GM21367 (cell line): Measurements from ENCODE around the gene ALK.

Source experiments
- ATAC-seq: cut with Tn5 transposase; IDR thresholded peaks from one replicate; pipeline ENCODE4 v1.9.1; 2021; ENCODE audit not compliant: unreplicated experiment

Gene ALK

DNA sequence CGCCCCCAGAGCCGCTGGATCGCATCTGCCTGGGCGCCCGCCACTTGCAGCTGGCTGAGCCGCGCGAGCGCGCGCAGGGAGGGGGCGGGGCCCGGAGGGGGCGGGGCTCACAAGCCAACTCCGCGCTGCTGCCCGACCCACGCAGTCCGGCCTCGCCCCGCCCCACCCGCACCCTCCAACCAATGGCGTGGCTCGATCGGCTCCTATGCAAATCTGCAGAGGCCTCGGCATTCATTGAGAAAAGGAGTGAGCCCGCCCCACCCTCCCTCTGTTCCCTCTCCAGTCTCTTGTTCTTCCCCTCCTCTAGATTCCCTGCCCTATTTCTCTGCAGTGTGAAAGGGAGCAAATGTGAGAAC is at the start of gene ALK:
ALK (minus strand) TSS at position 27 of the 356 bp plus-strand sequence. CDS start 927 bp downstream, outside the sequence.
- no peak for ATAC-seq

DNA sequence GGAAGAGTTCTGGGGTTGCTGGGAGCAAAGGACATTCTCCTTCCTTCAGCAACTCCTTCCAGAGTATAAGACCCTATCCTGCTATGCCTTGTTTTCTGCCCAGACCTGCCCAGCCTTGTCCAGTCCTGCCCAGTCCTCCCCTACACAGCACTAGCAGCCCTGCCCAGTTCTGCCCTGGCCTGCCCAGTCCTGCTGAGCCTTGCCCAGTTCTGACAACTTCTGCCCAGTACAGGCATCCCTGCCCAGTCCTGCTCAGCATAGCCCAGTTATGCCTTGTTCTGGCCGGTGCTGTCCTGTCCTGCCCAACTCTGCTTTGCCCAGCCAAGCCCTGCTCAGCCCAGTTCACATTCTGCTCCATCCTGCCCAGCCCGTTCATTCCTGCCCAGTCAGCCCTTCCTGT is 44.9 kb upstream of the ALK start:
- ATAC-seq = no peak

DNA sequence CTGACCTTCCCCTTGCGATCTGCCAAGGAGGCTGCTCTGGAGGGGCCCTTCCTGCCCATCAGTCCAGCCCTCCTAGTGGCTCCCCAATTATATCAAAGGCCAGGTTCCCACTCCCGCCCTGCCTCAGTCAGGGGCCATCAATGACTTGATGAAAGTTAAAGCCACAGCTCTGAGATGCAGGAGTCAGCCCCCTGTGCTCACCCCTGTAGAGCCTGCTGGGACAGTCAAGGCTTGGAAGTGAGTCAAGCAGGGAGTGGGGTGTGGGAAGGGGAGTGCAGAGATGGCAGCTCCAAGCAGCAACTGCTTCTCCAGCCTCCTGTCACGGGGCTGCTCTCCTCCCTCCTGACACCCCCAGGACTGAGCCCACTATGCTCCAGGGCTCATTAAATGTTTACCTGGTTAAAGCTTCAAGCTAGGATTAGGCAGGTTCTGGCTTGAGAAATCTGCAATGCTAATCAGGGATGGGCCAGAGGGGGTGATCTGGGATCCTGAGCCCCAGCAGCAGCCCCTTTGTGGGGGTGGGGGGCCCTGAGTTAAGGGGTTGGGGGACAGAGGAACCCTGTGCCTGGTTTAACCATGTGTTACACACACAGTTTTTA is 42.7 kb upstream of the ALK start:
- ATAC-seq = no peak

DNA sequence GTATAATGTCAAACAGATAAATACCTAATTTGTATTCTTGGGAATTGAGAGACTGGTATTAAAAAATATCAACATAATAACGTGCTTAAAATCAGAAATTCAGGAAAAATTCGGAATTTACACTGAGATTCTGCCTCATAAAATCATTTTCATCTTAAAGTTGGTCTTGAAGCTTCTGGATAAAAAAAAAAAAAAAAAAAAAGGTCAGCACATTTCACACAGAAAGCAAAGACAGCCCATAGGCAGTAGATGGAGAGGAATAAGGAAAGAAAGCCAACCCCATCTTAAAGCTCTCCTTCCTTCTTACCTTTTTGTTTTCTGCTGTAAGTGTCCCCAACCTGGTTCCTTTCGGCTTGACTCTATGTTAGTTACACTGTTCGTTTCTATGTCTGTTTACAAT is 41.5 kb upstream of the ALK start:
- no peak for ATAC-seq

DNA sequence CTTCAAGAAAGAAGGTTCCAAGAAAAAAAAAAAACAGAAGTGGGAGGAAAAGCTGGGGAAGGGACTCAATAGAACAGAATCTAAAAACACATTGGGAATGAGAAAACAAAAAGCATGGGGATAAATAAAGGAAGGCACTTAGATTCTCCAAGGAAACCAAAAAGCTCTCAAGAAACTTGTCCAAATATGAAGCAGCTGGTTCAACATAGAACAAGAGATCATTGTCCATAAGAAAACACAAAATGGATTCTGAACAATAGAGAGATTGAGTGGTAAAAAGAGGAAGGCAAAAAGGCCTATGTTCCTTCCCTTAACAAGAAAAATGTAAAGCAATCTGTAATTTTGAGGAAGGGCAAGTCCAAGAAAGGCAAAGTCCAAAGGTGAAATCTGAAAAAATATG is 32.9 kb upstream of the ALK start:
- no peak for ATAC-seq

DNA sequence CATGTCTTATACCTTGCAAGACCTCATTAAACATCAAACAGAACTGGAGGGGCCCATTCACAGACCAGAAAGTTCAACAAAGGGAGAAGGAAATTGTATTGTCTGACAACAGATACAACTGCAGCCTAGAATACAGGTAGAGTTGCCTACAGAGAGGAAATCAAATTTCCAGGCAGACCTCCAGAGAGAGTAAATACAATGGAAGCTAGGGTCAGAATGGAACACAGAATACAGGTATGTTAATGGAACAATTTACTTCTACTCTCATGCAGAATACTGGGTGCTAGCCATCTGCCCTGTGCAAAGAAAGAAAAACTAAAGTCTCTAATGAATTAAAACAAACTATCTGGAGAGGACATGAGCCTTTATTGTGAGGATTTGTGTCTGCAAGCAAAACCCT is 31.6 kb upstream of the ALK start:
- ATAC-seq = no peak

DNA sequence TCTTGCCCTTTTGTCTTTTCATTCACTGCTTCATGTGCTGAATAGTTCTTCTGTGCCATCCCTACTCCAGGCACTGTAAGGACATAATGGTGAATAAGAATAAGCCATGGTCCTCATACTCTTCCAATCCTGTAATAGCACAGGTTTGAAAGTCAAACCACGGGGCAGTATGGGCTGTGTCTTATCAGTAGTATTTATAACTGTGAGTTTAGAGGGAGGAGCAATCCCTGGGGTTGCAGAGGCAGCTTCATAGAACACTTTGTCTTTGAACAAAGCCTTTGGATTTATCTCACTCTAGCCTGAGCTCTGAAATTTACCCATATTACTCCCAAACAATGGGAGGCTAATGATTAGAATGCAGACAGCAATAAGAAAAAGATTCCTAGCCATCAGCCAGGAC is 30.2 kb upstream of the ALK start:
- ATAC-seq = no peak

DNA sequence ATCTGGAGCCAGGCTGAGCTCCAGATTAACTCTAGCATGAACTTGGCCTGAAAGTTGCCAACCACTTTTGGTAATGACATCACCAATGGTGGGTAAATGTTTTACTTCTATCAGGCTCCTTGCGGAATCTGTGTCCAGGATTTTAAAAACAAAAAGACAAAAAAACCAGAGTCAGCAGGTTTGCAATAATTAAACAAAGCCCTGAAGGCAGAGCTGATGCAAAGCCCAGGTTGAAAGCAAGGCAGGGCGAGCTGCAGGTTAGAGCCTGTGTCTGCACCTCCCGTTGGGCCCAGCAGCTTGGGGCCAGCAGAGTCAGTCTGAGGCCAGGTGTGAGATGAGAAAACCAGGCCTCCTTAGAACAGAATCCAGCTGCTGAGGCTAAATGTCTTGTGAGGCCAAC is 29.1 kb upstream of the ALK start:
- no peak for ATAC-seq

DNA sequence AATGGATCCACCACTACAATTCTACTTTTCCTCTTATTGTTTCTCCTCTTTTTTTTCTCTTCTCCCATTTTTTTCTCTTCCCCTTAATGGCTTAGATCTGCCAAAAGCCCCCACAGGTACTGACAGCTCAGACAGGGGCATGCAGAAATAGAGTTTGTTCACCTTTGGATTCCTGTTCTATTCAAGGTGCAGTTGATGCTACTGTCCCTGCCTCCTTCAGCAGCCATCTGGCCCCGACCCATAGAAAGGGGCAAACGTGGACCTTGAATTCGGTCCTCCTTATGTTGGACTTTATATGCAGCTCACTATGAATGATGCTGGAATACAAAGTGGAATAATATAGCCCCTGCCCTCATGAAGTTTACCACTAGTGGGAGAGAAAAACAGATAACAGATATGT is 27.7 kb upstream of the ALK start:
- no peak for ATAC-seq

DNA sequence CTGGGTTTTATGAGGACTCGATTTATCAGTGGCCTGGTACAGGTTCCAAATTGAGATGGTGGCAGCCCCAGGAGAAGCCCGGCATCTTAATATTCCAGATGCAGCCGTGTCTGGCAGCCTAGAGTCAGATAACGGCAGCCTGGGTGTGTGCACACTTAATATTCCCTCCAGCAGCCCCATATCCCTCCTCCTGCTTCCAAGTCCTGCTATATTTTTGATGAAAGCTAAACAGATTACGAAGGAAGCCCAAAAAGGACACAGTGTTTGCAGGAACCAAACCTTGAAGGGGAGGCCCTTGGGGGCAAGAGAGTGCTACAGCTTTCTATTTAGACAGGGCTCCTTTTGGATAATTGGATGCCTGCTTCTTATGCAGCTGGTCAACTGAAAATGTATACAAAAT is 25.1 kb upstream of the ALK start:
- no peak for ATAC-seq

DNA sequence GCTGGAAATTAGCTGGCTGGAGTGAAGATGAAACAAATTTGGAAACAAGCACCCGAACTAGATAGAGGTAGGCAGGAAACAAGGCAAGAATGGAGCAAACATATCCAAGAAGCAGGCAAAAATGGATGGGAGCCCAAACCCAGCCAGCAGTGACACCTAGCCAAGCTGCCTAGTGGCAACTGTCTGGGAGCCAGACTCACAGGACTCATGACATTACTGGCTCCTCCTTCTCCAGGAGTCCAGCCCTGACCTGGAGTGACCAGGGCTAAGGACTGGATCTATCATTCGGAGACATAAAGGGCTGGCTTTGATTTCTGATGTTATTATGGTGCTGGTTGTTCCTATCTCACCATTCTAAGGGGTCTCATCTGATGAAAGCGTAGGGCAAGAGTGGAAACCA is 21.3 kb upstream of the ALK start:
- ATAC-seq = no peak

DNA sequence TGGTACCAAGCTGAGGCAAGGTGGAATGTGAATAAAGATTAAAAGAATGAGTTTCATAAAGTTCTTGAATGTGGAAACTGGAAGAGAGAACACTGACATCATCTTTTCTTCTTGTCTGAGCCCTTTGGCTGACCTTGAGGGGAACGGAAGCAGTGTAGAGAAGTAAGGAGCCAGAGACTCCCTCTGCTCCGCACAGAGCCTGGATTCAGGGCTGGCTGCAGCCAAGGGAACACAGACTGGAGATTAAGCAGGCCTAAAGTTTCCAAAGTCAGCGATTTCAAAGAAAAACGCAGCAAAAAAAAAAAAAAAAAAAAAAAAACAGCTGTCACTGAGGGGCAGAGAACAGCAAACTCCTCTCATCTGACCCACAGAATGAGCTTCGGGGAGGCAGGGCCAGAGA is 19.3 kb upstream of the ALK start:
- ATAC-seq = no peak

DNA sequence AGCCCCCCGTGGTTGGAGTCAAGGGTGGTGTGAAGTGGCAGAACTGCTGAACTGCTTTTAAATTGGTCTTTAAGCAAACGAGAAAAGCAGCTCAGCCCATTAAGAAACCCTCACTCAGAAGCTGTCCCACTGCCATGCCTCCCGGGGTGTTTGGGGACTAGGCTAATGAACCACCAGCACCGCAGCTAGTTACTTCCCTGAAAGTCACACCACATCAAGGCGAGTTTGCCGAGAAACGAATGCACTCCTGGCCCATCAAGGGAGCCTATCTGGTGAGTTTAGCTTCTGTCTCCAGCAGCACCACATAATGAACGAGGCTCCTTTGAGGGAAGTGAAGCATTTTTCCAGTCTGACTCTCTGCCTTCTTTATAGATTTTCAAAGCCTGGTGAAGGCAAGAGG is 14.6 kb upstream of the ALK start:
- ATAC-seq = no peak

DNA sequence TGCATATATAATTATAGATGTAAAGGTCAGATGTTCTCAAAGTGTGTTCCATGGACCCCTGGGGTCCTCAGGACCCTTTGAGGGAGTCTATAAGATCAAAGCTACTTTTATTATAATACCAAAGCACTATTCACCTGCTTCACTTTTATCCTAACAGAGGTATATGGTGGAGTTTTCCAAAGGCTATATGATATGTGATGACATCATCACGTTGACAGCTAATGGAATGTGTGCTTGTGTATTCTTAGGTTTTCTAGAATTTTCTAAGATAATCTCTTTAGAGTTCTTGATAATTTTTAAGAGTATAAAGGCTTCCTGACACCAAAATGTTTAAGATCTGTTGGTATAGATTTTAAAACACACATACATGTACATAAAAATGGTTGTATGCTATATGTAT is 10.4 kb upstream of the ALK start:
- no peak for ATAC-seq

DNA sequence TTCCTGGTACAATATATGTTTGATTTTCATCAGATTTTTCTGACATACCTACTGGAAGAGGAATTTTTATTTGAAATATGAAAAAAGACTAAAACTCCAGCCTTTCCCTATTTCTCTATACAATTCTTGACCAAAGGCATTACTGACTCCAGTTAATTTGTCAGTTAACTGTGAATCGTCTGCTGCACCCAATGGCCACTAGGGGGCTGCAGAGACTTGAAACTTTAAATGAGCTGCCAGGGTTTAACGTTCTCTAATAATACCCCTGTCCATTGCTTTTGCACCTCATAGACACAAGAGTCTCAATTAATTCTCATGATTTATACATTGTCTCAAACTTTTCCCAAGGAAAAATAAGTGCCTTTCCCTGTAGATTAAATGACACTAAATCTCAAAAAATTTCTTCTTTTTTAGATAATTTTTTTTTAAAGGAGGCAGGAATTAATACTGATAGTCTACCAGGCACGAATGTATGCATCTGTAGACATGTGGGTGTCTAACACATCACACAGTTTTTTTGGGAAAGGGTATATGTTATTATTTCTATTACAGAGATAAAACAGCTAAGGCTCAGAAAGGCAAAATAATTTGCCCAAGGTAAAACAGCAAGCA is 1.8 kb upstream of the ALK start:
- no peak for ATAC-seq

DNA sequence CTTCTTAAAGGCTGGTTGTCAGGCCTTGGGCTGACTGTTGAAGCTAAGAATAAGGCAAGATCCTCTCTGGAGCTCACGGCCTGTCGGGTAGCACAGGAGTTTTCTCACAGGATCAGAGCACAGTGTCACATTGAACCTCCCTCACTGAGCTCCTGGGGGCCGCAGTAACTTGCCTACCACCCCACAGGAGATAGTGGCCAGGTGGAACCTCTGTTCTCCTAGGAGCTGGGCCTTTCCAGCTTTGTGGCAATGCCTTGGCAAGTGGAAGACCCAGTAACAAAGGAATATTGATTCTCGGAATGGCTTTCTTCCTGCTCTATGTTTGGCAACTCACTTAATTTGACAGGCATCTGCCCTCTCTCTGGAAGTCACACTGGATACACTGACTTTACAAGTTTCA is 1.2 kb upstream of the ALK start:
- ATAC-seq = no peak

DNA sequence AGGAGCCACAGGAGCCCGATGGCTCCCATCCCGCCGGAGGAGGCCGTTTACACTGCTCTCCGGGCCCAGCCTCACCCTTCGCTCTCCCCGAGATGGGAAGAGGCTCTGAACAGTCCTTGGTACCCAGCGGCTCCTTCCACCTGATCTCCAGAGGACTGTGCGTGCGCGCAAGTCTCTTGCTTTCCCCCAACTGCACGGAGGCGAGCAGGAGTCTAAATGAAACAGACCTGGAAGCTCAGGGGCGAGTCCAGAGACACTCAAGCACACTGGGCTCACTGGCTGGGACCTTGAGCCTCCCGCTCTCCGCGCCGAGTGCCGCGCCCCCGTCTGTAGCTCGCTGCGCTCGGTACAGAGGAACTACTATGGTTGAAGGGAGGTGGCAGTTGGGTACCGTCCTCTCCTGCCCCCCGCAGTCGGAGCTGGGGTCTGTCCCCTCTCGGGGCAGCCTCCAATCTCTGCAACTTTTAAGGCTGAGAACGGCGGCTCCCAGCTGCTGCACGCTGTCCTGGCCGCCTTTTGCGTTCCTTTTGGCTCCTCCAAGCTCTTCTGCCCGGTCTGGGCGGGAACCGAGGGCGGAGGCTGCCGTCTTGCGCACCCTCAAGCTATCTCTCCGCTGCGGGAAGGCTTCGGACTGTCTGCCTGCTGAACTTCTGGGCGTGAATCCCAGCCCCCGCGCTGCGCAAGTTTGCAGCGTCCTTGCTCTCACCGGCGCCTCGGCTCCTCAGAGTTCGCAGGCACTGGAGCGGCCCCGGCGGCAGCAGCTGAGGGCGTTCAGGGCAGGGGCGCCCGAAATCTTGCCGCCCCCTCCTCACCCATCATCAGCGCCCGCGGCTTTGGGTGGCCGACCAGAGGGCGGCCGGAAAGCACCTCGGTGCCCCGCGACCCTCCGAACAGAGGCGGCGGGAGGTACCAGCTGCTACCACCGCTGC is 491 bp downstream of the ALK start:
- no peak for ATAC-seq

DNA sequence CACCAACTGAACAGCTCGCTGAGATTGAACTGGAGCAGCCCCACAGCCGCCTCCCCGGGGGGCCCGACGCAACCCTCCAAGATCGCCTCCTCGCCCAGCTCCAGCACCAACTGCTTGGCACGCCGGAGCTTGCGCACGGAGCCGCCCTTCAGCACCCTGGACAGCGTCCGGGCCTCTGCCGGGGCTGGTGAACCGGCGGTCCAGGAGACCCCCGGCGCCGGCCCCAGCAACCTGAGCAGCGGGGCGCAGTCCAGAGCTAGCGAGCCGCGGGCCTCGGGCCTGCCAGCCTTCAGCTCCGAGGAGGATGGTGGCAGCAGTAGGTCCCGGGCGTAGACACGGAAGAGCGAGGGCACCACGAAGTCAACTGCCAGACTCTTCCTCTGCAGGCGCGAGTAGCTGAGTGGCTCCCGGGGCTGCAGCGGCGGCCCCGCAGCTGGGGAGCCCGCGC is 1.2 kb downstream of the ALK start:
- ATAC-seq = no peak

DNA sequence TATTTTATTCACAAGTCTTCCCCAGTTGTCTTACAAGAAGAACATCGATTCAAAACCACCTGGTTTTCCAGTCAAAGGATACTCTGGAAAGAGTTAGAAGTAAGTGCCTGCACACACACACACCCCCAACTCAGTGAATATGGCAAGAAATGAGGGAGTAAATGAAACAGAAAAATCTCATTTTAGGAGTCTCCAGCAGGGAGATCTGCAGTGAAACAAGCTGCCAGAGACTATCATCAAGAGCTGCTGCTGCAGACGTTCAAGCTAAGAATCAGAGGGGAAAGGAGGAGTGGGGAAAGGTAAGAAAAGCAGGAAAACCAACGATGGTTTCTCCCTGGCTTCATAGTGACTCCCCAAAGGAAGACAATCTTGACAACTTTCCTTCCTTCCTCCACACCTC is 2.4 kb downstream of the ALK start:
- no peak for ATAC-seq

DNA sequence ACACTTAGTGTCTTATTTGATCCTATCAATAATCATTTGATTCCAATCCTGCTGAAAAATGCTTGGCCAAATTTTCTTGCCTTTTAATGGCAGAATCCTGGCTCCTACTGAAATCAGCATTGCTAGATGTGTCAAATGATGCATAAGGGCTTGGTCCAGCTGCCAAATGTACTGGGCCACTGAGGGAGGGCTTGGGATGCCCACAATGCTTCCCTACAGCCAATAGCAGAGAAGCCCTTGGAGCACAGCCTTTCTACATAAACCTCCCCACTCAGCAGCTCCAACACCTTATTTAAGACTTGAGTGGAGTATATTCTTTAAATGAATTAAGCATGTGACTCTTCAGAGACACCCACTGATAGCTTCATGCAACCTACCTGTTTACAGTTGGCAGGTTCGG is 3.6 kb downstream of the ALK start:
- ATAC-seq = no peak

DNA sequence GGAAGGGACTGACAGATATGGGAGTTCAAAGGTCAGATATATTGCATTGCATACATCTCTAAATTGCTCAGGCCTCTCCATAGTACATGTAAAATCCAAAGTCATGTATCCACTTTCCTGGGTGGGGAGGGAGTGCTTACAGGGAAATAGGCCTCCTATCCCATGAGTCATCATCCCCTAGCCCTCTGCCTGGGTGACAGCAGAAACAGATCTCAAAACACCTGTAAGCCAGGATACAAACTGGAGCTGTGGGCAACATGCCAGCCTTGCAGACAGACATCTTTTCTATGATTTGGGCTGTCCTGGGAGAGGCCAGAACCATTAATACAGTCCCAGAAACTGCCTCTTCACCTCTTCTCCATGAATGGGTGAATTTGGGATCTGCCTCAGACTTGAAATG is 4.8 kb downstream of the ALK start:
- no peak for ATAC-seq

DNA sequence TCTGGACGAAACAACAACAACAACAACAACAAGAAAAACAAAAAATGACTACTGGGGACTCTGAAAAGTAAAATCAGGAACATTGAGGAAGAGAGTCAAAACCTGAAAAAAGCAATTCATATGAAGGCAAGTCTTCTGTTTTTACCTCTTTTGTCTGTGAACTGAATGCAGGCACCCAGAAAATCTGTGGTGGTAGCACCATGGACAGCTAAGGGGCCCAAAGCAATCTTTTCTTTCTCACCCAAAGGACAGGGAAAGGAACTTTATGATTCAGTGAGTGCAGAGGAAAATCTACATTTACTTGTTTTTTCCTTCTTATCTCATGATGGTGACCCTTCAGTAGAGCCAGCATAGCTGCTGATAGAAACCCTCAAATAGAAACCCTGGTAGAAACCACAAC is 10.4 kb downstream of the ALK start:
- no peak for ATAC-seq
